Right cardiac atrium (tissue), 5 donors: Measurements from ENCODE around the gene ATL1. TPM values are rescaled to one million over a fixed set of nuclear protein-coding genes. Genes with fewer than 3 reads are reported as not detected.

Experiments used
- ATAC-seq, 2 donors: fragments of 200-7000 bp; cut with Tn5 transposase; one replicate each; pipeline versions ENCODE4 v1.8.0 to v1.9.1; 2020; ENCODE audit warnings: moderate library complexity in 2 of 2, mild to moderate bottlenecking in 1 of 2
- DNase-seq, 3 donors: peaks; one replicate each; pipeline ENCODE4 v3.0.0-alpha.2; 2020
- H3K27ac ChIP-seq: one replicate; pipeline ENCODE4 v1.5.1; 2013; ENCODE audit warnings: mild to moderate bottlenecking, low read length, control low read depth, moderate library complexity
- H3K27me3 ChIP-seq: one replicate; pipeline ENCODE4 v1.6.1; 2013; ENCODE audit not compliant: control insufficient read depth, insufficient read depth
- H3K4me1 ChIP-seq: one replicate; pipeline ENCODE4 v1.6.1; 2013; ENCODE audit warnings: low read length; ENCODE audit not compliant: control insufficient read depth, insufficient read depth
- H3K4me3 ChIP-seq: one replicate; pipeline ENCODE4 v1.5.1; 2013; ENCODE audit warnings: low read length, control low read depth
- H3K9me3 ChIP-seq: one replicate; pipeline ENCODE4 v1.6.1; 2013; ENCODE audit warnings: low read length; ENCODE audit not compliant: control insufficient read depth
- WGBS: extraction: QIAGEN DNeasy Blood & Tissue Kit; methylation state at CpG from one replicate; pipeline ENCODE4 v1.1.7; 2013; 5-methylcytosine and 5-hydroxymethylcytosine counted together
- intact Hi-C, 4 donors: fragments of 100-400 bp; cut with DNase I; formaldehyde crosslinking; loops; one replicate each; pipeline versions ENCODE4 v1.11.0 to v1.14.0; 2022 to 2023
- polyA plus RNA-seq: library from polyadenylated mRNA; stranded (reverse); fragments of 200-250 nt; gene quantifications from one replicate; pipeline ENCODE4 v1.2.3, GENCODE V29; 2013
- total RNA-seq, 4 donors: library from RNA; stranded (reverse); fragmentation: NEBNext Ultra II Directional; extraction: Animal tissue kit (Norgen Biotek cat#: 25700); gene quantifications; one replicate each; pipeline ENCODE4 v1.2.1, GENCODE V29; 2021
- donor health status: healthy with polysubstance abuse.
- donor health status: DM: no; HTN: yes; CAD: no.
- donor health status: DM: no; HTN: no; CAD: no.
- donor health status: DM: no; HTN: yes; CAD: no; lungs with severe emphysema.
- donor health status: DM: yes; HTN: yes; CAD: no.

Gene ATL1
- total and polyA plus RNA-seq, 5 donors = 1.4 to 2.8 (median 2.2) TPM

DNA sequence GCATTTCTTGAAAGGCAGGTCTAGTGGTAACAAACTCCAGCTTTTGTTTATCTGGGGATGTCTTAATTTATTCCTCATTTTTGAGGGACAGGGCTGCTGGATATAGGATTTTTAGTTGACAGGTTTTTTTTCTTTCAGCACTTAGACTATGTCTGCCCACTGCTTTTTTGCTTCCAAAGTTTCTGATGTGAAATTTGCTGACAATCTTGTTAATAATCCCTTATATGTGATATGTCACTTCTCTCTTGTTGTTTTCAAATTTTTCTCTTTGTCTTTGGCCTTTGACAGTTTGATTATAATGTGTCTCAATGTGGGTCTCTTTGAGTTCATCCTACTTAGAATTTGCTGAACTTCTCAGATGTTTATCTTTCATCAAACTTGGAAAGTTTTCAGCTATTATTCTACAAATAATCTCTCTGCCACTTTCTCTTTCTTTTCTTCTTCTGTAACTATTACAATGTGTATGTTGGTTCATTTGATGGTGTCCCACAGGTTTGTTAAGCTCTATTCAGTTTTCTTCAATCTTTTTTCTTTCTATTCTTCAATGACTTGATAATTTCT lies 9.8 kb downstream of the ATL1 start:
- no peak overlapping the region for H3K4me3 ChIP-seq
- no peak for ATAC-seq
- intact Hi-C loops = no loop called here
- H3K4me1 ChIP-seq = no peaks in the 10 kb centered on the region
- no peaks in the 10 kb centered on the region for H3K27me3 ChIP-seq
- H3K27ac ChIP-seq = no peak overlapping the region
- no peak for DNase-seq
- peaks cover 3% of the 10 kb centered on the region for H3K9me3 ChIP-seq

DNA sequence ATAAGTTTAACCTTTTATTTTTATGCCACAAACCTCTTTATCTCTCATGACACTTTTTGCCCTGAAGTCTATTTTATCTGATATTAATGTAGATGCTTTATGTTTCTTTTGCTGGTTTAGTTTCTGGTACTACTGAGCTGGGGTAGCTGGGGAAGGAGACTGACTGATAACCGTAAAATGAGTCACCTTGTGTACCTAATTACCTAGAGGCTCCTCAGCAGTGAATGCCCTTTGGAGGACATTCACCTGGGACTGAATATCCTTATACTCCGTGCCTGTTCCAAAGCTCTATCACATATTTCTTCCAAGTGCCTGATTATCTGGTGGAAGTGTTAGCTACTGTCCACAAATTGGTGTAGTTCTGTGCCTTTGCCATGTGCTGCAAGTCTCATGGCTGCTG lies 13.9 kb downstream of the ATL1 start:
- 63% methylated on average over 2 of the region's 2 CpGs for WGBS
- intact Hi-C loops = no loop called here

DNA sequence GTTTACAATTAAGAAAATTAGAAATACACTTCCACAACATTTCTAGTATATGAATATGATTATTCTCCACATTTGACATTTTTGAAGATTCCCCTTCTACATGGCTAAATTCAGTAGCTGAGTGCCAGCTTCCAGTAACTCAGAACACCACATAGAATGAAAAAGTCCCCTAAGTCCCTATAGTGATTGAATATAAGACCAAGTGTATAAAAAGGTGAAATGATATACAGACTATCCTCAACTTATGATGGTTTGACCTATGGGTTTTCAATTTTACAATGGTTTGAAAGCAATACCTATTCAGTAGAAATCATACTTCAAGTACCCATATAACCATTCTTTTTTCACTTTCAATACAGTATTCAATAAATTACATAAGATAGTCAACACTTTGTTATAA lies 15.8 kb downstream of the ATL1 start:
- Histone ChIP-seq H3K4me3 (no peak overlapping the region), H3K27ac (no peak overlapping the region), H3K9me3 (peaks cover 3% of the 10 kb centered on the region), H3K27me3 (no peaks in the 10 kb centered on the region), H3K4me1 (no peaks in the 10 kb centered on the region)
- intact Hi-C loops = no loop called here
- ATAC-seq (no peak), DNase-seq (no peak)

More for the DNA sequence above, 13.9 kb downstream of the ATL1 start:
- H3K4me1 ChIP-seq = no peaks in the 10 kb centered on the region
- ATAC-seq (no peak), DNase-seq (no peak)
- H3K9me3 ChIP-seq = peaks cover 3% of the 10 kb centered on the region
- no peak overlapping the region for H3K4me3 ChIP-seq
- H3K27ac ChIP-seq = no peak overlapping the region
- no peaks in the 10 kb centered on the region for H3K27me3 ChIP-seq

DNA sequence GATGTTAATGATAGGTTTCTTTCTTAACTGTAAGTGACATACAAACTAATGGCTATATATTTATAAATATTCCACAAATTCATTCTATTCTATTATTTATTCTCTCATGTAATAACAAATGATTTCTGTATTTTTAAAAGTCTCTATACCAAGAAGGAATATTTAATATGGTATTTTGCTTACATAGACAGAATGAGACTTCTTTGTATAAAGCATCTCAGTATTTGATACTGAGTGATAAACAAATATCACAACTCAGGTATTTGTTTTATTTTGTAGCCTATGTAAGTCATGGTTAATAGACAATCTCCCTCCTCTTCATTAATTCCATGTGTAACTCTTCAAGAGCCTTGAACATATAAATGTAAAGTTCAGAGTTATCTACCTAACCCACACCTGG lies 18.0 kb downstream of the ATL1 start:
- H3K9me3 ChIP-seq = no peaks in the 10 kb centered on the region
- DNase-seq = no peak
- H3K4me1 ChIP-seq = no peaks in the 10 kb centered on the region
- H3K4me3 ChIP-seq = no peak overlapping the region
- no peak overlapping the region for H3K27ac ChIP-seq
- intact Hi-C loops = no loop called here
- no peak for ATAC-seq
- H3K27me3 ChIP-seq = no peaks in the 10 kb centered on the region

DNA sequence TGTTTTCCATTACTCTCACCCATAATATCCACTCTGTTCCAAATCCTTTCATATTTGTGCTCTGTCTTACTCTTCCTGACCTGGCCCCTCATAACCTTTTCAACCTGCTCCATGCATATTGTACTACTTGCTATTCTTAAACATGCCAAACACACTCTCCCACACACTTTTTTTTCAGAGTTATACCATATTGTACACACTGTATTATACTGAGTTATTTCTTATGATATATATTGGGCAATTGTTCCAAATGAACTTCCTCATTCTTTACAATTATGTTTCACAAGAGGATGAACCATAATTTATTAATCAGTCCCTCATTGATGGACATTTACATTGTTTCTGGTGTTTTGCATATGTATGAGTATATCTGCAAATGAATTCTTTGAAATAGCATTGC lies 18.5 kb downstream of the ATL1 start:
- intact Hi-C loops = no loop called here
- no peak overlapping the region for H3K27ac ChIP-seq
- DNase-seq = no peak

DNA sequence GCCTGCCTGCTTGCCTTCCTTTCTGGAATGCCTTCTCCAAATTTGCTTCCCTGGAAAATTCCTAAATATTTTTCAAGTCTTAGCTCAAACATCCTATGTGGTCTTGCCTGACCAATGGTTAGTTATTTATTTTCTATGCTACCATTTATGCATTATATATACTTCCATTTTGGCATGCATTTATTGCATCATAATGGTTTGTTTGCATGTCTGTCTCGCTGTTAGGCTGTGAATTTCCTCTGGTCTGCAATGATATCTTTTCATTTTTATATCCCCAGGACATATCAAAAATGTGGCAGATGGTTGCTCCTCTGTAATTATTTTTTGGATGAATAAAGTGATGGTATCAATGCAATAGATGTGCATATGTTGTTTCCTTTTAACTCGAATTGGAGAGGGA lies 30.5 kb downstream of the ATL1 start:
- intact Hi-C loops = no loop called here
- no peaks in the 10 kb centered on the region for H3K9me3 ChIP-seq
- H3K27ac ChIP-seq = no peak overlapping the region
- no peak overlapping the region for H3K4me3 ChIP-seq
- ATAC-seq (no peak), DNase-seq (no peak)
- WGBS = 70% methylated on average over 2 of the region's 2 CpGs
- H3K4me1 ChIP-seq = no peaks in the 10 kb centered on the region
- no peaks in the 10 kb centered on the region for H3K27me3 ChIP-seq

More for the DNA sequence above, 18.5 kb downstream of the ATL1 start:
- Histone ChIP-seq H3K9me3 (no peaks in the 10 kb centered on the region), H3K4me1 (no peaks in the 10 kb centered on the region), H3K27me3 (no peaks in the 10 kb centered on the region), H3K4me3 (no peak overlapping the region)
- ATAC-seq = no peak

DNA sequence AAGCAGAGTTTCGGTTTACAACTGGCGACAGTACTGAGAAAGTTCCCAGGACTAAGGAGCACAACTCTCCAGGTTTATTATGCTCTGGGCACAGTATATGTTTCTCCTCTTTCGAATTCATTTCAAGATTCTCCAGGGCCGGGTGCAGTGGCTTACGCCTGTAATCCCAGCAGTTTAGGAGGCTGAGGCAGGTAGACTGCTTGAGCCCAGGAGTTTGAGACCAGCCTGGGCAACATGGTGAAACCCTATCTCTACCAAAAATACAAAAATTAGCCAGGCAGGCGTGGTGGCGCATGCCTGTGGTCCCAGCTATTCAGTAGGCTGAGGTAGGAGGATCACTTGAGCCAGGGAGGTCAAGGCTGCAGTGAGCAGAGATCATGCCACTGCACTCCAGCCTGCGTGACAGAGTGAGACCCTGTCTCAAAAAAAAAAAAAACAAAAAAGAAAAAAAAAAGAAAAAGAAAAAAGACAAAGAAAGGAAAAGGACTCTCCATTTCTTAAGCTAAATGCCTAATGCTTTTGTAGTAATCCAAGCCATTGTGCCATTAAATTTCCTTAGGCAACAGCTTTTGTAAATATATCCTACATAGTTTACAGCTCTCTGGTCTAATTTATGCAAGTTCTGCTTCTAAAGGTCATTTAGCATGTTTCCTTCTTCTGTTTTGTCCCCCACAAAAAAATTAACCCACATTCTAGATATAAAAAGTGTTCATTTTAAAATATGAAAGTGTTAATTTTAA lies 34.8 kb downstream of the ATL1 start:
- no peaks in the 10 kb centered on the region for H3K4me1 ChIP-seq
- no peaks in the 10 kb centered on the region for H3K9me3 ChIP-seq
- DNase-seq (no peak), ATAC-seq (no peak)
- no peak overlapping the region for H3K4me3 ChIP-seq
- intact Hi-C loops = no loop called here
- 94% methylated on average over 8 of the region's 8 CpGs for WGBS
- no peaks in the 10 kb centered on the region for H3K27me3 ChIP-seq
- no peak overlapping the region for H3K27ac ChIP-seq

DNA sequence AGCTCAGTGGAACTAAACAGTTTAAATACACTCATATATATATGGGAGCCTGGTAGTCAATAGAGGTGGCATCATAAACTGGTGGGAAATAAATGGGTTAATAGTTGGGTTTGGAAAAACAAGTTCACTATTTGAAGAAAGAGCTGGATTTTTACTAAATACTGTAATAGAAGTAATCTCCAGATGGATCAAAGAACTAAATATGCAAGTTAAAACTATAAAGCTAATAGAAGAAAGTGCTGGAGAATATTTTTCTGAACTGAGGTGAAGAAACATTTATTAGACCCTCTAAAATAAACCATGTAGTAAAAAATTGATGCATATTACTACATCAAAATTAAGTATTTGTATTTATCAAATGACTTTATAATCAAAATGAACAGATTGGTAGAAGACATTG lies 38.8 kb downstream of the ATL1 start:
- no peaks in the 10 kb centered on the region for H3K9me3 ChIP-seq
- ATAC-seq (no peak), DNase-seq (no peak)
- H3K27me3 ChIP-seq = no peaks in the 10 kb centered on the region
- no peak overlapping the region for H3K27ac ChIP-seq
- no peaks in the 10 kb centered on the region for H3K4me1 ChIP-seq
- no peak overlapping the region for H3K4me3 ChIP-seq
- intact Hi-C loops = no loop called here

DNA sequence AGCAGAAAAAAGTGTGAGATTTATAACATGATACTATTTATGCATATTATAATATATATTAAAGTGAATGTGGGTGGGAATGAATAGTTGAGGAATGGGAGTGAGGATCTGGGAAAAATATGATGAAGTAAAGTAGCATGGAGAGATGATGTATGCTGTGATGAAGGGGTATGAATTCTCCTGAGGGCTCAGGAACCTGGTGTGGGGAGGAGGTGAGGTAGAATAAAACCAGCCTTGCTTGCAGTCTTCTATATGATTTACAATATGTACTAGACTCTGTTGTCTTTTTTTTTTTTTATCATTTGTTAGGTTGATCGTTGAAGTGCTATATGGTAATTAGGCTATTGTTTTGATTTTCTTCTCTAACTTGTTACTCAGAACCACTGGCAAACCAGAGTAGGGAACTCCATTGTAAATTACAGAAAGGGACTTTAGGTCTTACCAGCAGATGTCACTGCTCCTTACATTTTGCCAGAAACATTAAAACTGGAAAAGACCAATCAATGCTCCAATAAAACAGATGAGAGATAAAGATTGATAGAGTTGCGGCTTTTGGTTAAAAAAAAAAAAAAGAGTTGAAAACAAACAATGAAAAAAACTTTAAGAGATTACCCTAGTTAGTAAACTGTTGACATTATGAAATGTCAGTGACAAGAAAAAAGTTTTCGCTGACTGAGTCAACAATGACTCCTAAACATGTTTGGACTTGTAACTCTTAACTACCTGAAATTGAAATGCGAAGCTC lies 39.9 kb downstream of the ATL1 start:
- Histone ChIP-seq H3K27ac (no peak overlapping the region), H3K27me3 (no peaks in the 10 kb centered on the region), H3K4me1 (no peaks in the 10 kb centered on the region), H3K4me3 (no peak overlapping the region), H3K9me3 (no peaks in the 10 kb centered on the region)
- 42% methylated on average over 4 of the region's 4 CpGs for WGBS
- no peak for DNase-seq
- peak in 1 of 2 donors; percentile 51 for ATAC-seq
- intact Hi-C loops = loop anchor here (5.0 to 10.0 kb wide), 4 partner anchors 115 to 265 kb away; no protein-coding TSS in a partner anchor

DNA sequence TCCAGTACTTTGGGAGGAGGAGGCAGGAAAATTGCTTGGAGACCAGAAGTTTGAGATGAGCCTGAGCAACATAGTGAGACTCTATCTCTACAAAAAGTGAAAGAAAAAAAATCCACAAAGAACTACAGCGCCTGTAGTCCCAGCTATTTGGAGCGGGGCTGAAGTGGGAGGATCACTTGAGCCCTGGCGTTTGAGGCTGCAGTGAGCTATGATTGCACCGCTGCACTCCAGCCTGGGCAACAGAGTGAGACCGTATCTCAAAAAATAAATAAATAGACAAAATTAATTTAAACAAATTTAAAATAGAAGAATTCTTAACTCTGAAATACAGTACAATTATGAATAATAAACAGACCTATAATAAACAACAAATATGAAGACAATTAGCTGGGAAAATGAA lies 40.9 kb downstream of the ATL1 start:
- 63% methylated on average over 5 of the region's 5 CpGs for WGBS
- ATAC-seq (peak; percentile 42 to 83), DNase-seq (peak in 2 of 3 donors; percentile 19 to 79)
- H3K27me3 ChIP-seq = no peaks in the 10 kb centered on the region
- intact Hi-C loops = loop anchor here (5.0 to 10.0 kb wide), 4 partner anchors 114 to 264 kb away; no protein-coding TSS in a partner anchor
- H3K27ac ChIP-seq = no peak overlapping the region
- no peaks in the 10 kb centered on the region for H3K4me1 ChIP-seq
- H3K9me3 ChIP-seq = no peaks in the 10 kb centered on the region
- H3K4me3 ChIP-seq = peak overlapping the region; percentile 25

DNA sequence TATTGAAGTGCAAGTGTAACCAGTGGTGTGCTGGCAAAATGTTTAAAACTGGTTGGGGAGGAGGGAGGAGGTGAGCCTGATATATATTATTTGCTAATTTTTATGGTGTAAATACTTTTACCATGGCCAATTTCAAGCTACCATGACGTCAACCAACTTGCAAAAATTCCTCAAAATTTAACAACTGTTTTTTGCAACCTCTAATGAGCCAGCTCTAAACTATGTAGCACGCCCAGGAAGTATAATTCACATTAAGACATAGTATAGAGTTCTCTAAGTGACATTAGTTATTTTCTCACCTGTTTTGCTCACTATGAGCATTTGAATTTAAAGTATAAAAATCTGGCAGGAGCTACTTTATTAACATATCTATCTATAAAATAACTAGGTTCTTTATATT lies 41.4 kb downstream of the ATL1 start:
- DNase-seq (no peak), ATAC-seq (no peak)
- Histone ChIP-seq H3K27me3 (no peaks in the 10 kb centered on the region), H3K9me3 (no peaks in the 10 kb centered on the region), H3K4me3 (no peak overlapping the region), H3K4me1 (no peaks in the 10 kb centered on the region), H3K27ac (no peak overlapping the region)
- WGBS = 90% methylated on average over 2 of the region's 2 CpGs
- intact Hi-C loops = loop anchor here (5.0 to 10.0 kb wide), 4 partner anchors 113 to 263 kb away; no protein-coding TSS in a partner anchor
